GM18858 (cell line): ENCODE data around the gene ANKRD18A.
A peak's percentile ranks its signal among the peaks of the same experiment; 100 is the strongest.

Experiments used
- ATAC-seq: cut with Tn5 transposase; IDR thresholded peaks from one replicate; pipeline ENCODE4 v1.9.1; 2021; ENCODE audit not compliant: unreplicated experiment

ANKRD18A gene

DNA sequence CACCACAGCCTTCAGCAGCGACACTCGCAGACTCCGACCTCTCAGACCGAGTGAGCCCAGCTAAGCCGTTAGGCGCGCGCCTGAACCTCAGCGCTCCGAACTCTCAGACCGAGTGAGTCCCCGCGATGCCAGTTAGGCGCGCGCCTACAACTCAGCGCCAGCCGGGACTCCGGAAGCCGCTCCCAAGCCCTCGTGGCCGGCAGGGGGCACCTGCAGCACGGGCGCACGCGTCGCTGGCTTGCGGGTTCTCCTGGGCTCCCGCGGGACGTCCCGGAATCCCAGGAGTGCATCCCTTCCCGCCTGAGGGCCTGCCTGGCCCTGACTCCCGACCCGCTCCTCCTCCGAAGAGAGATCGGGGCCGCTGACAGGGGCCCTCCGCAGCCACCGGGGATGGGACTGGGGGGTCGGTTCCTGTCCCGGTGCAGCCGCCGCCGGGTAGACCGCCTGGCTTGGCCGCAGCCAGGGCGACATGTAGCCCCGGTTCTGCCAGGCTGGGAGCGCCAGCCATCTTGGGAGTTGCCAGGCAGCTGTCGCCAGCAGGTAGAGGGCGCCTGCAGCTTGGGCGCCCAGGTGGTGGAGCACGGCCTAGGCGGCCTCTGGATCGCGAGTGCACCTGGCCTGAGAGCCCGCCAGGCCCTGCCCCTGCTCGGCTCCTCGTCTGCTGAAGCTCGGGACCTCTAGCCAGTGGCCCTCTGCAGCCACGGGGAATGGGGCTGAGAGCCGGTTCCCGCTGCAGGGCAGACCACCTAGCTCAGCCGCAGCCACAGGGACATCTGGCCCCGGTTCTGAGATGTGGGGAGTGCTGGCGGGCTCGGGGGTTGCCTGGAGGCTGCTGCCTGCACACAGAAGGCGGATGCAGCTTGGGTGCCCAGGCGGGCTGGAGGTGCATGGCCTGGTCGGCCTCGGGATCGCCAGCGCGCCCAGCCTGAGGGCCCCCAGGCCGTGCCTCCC is at the start of gene ANKRD18A:
Gene ANKRD18A (minus strand): TSS at position 114 of the 951 bp plus-strand sequence. CDS start 311 bp downstream, outside the sequence.
- ATAC-seq = peak; percentile 55

- ATAC-seq = no peak
Observed at GRCh38 chr9:38668791-38669466, 48.5 kb upstream of the ANKRD18A start.

GRCh38 chr9:38662763-38663593 is 42.6 kb upstream of the ANKRD18A start:
- no peak for ATAC-seq

DNA sequence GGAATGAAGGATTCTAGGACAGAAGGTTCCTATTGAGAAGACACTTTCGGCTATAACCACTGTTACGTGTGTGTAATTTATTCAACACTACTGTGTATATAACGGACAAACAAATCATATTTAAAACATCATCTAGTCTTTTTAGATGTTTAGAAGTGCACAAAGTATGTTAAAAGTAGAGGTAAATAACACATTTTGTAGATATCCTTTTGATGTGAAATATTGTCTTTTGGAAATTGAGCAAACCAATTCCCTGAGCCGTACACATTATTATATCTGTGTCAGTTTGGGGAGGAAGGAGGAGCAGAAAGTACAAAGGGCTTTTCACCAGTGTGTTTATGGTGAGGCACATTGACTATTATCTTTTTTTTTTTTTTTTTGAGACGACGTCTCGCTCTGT is 39.1 kb upstream of the ANKRD18A start:
- no peak for ATAC-seq

- ATAC-seq = no peak
Observed at GRCh38 chr9:38656896-38657295, 36.5 kb upstream of the ANKRD18A start.

- no peak for ATAC-seq
Observed at GRCh38 chr9:38652486-38652885, 32.1 kb upstream of the ANKRD18A start.

DNA sequence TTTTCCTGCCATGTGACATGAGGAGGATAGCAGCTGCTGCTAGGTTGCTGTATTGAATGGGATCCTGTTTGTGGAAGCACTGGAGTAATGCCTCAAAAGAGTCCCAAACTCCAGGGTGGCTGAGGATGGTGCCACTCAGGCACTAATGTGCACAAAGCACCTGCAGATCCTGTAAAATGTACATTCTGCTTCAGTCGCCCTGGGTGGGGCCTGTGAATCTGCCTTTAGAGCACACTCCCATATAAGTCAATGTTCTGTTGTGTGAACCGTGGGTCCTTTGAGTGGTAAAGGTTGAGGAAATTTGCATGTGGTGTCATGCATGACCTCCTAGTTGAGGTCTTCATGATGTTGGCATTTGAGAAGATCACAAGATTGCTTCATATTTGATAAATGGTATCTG is 31.6 kb upstream of the ANKRD18A start:
- no peak for ATAC-seq

DNA sequence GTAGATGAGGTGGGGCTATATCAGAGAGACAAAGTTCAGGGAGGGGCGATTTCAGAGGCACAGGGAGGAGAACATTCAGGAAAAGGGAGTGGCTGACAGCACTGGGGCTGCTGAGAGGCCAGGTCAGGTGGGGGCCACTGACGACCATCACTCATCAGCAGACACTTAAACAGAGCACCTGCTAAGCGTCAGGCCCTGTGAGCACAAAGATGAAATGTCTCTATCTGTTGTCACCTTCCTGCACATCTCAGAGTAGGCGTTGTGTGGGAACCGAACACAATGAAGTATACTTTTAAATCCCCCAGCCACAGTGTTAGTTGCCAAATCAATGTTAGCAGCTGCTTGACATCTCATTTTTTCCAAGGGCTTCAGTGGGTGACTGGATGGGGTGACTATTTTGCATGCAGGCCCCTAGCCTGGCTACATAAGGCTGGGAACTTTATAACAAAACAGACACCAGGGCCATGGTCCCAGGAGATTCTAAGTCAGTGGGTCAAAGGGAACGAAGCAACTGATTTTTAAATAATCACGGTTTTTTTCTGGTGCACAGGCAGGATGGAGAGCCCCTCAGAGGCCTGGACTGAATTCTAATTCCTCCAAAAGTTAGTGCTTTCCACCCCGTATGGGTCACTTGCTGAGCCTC is 31.1 kb upstream of the ANKRD18A start:
- ATAC-seq = no peak

GRCh38 chr9:38650564-38650963 is 30.2 kb upstream of the ANKRD18A start:
- ATAC-seq = no peak

GRCh38 chr9:38649731-38650363 is 29.5 kb upstream of the ANKRD18A start:
- ATAC-seq = no peak

DNA sequence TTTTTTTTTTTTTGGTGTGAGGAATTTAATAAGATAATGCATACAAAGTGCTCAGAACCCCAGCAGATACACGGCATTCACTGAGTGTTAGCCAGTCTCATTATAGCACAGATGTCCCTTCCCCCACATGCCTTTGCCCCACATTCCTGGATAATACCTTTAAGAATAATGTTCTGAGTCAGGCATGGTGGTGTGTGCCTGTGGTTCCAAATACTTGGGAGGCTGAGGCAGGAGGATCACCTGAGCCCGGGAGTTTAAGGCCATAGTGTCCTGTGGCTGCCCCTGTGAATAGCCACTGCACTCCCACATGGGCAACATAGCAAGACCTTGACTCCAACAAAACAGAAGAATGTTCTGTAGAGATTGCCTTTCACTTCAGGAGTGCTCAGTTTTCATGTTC is 24.2 kb upstream of the ANKRD18A start:
- no peak for ATAC-seq

DNA sequence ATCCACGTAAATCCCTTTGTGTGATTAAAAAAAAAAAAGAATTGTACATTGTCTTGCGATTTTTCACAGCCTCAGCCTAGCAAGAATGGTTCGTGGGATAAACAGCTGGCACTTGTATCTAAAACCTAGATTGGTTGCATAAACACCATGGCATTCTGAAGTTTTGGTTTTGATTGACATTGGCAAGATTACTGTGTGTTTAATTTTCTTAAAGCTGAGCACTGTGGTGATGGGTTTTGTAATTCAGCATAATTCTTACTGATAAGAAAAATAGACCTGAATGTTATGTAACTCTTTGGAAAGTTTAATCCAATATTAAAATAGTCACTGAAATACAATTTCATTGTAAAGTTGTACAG is 23.4 kb upstream of the ANKRD18A start:
- no peak for ATAC-seq

- no peak for ATAC-seq
Observed at GRCh38 chr9:38642951-38643814, 22.8 kb upstream of the ANKRD18A start.

GRCh38 chr9:38641985-38642864 is 21.8 kb upstream of the ANKRD18A start:
- no peak for ATAC-seq

DNA sequence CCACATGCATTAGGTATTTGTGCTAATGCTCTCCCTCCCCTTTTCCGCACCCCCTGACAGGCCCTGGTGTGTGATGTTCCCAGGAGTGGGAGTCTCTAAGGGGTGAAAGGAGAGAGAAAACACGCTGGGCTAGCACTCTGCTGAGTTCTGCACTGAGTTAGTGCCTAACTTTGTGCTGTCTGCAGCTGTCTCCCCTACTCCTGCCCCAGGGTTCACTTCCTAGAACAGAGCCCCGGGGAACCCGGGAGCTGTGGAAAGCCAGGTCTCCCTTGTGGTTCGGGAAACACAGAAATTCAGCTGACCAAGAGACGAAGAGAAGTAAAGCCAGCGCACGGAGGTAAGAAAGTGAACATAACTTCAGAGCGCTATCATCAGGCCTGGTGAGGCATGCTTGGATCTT is 20.7 kb upstream of the ANKRD18A start:
- no peak for ATAC-seq

- ATAC-seq = no peak
Observed at GRCh38 chr9:38639577-38639940, 19.2 kb upstream of the ANKRD18A start.

DNA sequence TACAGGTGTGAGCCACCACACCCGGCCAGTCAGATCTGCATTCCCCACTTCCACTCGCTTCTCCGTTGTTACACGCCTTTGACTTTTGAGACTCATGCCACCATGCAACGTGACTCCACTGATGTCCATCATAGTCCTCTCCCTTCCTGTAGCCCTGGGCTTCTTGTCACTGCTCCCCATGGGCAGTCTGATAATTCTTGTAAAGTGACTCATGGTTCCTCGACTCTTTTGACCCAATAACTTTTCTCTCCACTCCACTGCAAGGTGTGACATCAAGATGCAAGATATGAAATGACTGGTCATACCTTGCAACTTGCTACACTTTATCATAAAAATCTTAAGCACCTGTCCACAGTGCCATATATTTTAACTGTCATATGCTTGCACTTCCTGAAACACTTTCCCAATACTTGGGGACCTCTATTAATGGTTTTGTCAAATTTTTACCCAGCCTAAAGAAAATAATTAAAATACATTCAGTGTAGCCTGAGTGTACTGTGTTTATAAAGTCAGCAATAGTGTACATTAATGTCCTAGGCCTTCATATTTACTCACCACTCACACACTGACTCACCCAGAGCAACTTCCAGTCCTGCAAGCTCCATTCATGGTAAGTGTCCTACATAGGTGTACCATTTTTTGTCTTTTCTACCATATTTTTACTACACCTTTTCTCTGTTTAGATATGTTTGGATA is 18.6 kb upstream of the ANKRD18A start:
- no peak for ATAC-seq

DNA sequence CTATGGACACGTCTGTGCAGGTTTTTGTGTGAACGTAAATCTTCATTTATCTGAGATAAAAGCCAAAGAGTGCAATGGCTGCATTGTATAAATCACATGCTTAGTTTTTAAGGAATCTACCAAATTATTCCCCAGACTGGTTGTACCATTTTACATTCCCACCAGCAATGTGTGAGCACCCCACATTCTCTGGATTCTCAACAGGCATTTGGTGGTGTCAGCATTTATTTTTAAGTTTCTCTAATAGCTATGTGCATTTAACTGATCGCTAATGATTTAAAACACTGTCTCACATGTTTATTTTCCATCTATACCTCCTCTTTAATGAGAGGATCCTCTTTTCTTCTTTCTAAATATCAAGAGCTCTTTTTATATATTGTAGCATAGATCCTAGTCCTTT is 13.9 kb upstream of the ANKRD18A start:
- ATAC-seq = no peak
